K562 (cell line): Measurements from ENCODE around the gene RGS17. TPM values are rescaled to one million over a fixed set of nuclear protein-coding genes. Genes with fewer than 3 reads are reported as not detected.

ENCODE experiments used
- CEBPB ChIP-seq: fragments of 450-650 bp; IDR thresholded peaks from 2 replicates; pipeline ENCODE4 v1.6.1; 2016; ENCODE audit warnings: missing genetic modification characterization, missing compliant biosample characterization
- HDAC8 ChIP-seq: fragments of 450-650 bp; IDR thresholded peaks from 2 replicates; pipeline ENCODE4 v1.6.1; 2016; ENCODE audit warnings: mild to moderate bottlenecking, missing genetic modification characterization, moderate library complexity, missing compliant biosample characterization
- JUN ChIP-seq, 2 experiments: sonication (generic) in 1 of 2; formaldehyde crosslinking in 1 of 2; IDR thresholded peaks; 2 replicates each; pipeline versions ENCODE4 v1.6.1 to v1.8.0; 2012 to 2022; ENCODE audit warnings: borderline replicate concordance in 2 of 2, mild to moderate bottlenecking in 2 of 2, improper control_type of control experiment in 1 of 2, low read depth in 1 of 2, low read length in 1 of 2, missing genetic modification reagents in 1 of 2
- L3MBTL2 ChIP-seq: fragments of 450-650 bp; IDR thresholded peaks from 2 replicates; pipeline ENCODE4 v1.6.1; 2016; ENCODE audit warnings: mild to moderate bottlenecking, moderate library complexity
- MECOM ChIP-seq: fragments of 250-450 bp; sonication (Bioruptor Pico); IDR thresholded peaks from 2 replicates; pipeline ENCODE4 v1.8.0; 2022; ENCODE audit warnings: inconsistent platforms
- PHF21A ChIP-seq: fragments of 450-650 bp; IDR thresholded peaks from 2 replicates; pipeline ENCODE4 v1.6.1; 2017; ENCODE audit warnings: low read depth, borderline replicate concordance
- RAD51 ChIP-seq: fragments of 450-650 bp; IDR thresholded peaks from 2 replicates; pipeline ENCODE4 v1.7.1; 2016; ENCODE audit warnings: low read depth, mild to moderate bottlenecking, borderline replicate concordance
- SREBF1 ChIP-seq: fragments of 150-350 bp; IDR thresholded peaks from 2 replicates; pipeline ENCODE4 v1.6.1; 2014; ENCODE audit warnings: antibody characterized with exemption, low read depth, low read length, borderline replicate concordance
- TCFL5 ChIP-seq: fragments of 250-450 bp; sonication (Bioruptor Pico); conservative IDR thresholded peaks from 2 replicates; pipeline ENCODE4 v1.6.1; 2021; ENCODE audit warnings: mild to moderate bottlenecking, moderate library complexity, matching md5 sums
- ZNF444 ChIP-seq: fragments of 250-450 bp; sonication (Bioruptor Pico); IDR thresholded peaks from 2 replicates; pipeline ENCODE4 v1.4.0; 2020; ENCODE audit warnings: mild to moderate bottlenecking, moderate library complexity
- ZNF76 ChIP-seq: fragments of 250-450 bp; sonication (Bioruptor Pico); IDR thresholded peaks from 2 replicates; pipeline ENCODE4 v1.4.0; 2020; ENCODE audit warnings: mild to moderate bottlenecking, moderate library complexity, borderline replicate concordance
- ZSCAN29 ChIP-seq: fragments of 450-650 bp; IDR thresholded peaks from 2 replicates; pipeline ENCODE4 v1.6.1; 2017
- polyA plus RNA-seq, 8 experiments: library from polyadenylated mRNA; depleted of rRNA in 4 of 8; stranded (reverse) in 5 of 8; unstranded in 3 of 8; fragments of >200 nt; fragmentation: Nextera tagmentation in 2 of 8; fragmentation: Illumina TruSeq in 1 of 8; extraction: Ambion mirVana in 2 of 8; extraction: Trizol in 1 of 8; gene quantifications; 2 replicates each; pipeline versions ENCODE4 v1.2.1 to v1.2.3, GENCODE V29; 2011 to 2014; ENCODE audit warnings: inconsistent platforms in 1 of 8, missing spikeins in 1 of 8
- total RNA-seq, 7 experiments: library from RNA; depleted of rRNA in 6 of 7; stranded (reverse); fragments of >200 nt in 6 of 7; fragmentation: Illumina TruSeq in 2 of 7; extraction: Trizol in 2 of 7; gene quantifications; 2 replicates each; pipeline versions ENCODE4 v1.2.1 to v1.2.3, GENCODE V29; 2011 to 2021; ENCODE audit warnings: low replicate concordance in 1 of 7
- TF ChIP-seq, protein P1 (sequence below): sonication (generic); formaldehyde crosslinking; IDR thresholded peaks from 2 replicates; pipeline ENCODE4 v1.8.0; 2023; ENCODE audit warnings: mild to moderate bottlenecking, missing genetic modification reagents
- TF ChIP-seq, protein P2 (sequence below): fragments of 250-450 bp; sonication (Bioruptor Pico); IDR thresholded peaks from 2 replicates; pipeline ENCODE4 v1.4.0; 2020; ENCODE audit warnings: mild to moderate bottlenecking, moderate library complexity
- TF ChIP-seq, protein P3 (sequence below): sonication (generic); formaldehyde crosslinking; IDR thresholded peaks from 2 replicates; pipeline ENCODE4 v1.5.0; 2020; ENCODE audit warnings: missing genetic modification reagents
- TF ChIP-seq, protein P4 (sequence below): sonication (generic); formaldehyde crosslinking; IDR thresholded peaks from 2 replicates; pipeline ENCODE4 v1.8.0; 2022; ENCODE audit warnings: mild to moderate bottlenecking, missing genetic modification reagents, borderline replicate concordance

Gene RGS17
- total and polyA plus RNA-seq, 9 of the 15 experiments (the other 6 are each of a cell fraction or from before 2014, with no cell fraction given), result 0.01 to 0.14 (median 0.08) TPM; not detected in 6

DNA sequence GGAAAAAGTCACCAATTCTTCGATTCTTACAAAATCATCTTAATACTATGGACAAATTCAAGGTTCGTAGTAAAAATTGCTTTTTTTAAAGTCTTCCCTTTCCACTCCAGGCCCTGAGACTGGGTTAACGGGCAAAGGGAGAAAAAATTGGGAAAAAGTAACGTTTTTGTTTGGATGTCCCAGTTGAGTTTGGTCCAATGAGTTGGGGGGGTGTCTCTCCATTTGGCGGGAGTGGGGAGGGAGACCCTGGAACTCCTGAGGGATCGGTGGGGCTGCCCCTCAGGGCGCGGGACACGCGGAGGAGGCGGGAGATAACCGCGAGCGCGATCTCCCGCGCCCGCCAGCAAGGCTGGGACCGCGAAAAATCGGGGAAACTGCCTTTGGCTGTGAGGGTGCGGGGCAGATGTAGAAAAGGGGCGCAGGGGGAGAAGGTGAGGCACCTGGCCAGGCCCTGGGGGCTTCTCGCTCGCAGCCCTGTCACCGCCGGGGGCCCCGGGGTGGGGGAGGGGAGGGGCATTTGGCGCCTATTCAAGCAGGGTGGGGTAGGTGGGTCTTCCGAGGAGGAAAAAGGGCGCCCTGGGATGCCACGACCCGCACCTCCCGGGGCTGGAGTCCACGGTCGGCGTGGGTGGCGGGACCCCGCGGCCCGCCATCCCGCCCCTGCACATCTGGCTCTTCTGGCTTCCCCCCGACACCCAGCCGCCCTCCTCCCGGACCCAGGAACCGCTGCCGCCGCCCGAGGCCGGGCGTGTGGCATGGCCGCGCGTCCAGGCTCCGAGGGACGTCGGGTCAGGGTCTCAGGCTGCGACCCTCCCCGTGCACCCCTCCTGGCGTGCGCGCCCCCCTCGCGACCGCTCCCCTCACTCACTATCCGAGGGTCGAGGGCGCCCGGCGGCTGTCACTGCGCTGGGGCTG is 148.8 kb downstream of the RGS17 start (continued):
- no peak for TF ChIP-seq ZNF444
- TF ChIP-seq PHF21A, result no peak
- TF ChIP-seq SREBF1, result no peak
- TF ChIP-seq RAD51, result no peak
- TF ChIP-seq, protein P1, sequence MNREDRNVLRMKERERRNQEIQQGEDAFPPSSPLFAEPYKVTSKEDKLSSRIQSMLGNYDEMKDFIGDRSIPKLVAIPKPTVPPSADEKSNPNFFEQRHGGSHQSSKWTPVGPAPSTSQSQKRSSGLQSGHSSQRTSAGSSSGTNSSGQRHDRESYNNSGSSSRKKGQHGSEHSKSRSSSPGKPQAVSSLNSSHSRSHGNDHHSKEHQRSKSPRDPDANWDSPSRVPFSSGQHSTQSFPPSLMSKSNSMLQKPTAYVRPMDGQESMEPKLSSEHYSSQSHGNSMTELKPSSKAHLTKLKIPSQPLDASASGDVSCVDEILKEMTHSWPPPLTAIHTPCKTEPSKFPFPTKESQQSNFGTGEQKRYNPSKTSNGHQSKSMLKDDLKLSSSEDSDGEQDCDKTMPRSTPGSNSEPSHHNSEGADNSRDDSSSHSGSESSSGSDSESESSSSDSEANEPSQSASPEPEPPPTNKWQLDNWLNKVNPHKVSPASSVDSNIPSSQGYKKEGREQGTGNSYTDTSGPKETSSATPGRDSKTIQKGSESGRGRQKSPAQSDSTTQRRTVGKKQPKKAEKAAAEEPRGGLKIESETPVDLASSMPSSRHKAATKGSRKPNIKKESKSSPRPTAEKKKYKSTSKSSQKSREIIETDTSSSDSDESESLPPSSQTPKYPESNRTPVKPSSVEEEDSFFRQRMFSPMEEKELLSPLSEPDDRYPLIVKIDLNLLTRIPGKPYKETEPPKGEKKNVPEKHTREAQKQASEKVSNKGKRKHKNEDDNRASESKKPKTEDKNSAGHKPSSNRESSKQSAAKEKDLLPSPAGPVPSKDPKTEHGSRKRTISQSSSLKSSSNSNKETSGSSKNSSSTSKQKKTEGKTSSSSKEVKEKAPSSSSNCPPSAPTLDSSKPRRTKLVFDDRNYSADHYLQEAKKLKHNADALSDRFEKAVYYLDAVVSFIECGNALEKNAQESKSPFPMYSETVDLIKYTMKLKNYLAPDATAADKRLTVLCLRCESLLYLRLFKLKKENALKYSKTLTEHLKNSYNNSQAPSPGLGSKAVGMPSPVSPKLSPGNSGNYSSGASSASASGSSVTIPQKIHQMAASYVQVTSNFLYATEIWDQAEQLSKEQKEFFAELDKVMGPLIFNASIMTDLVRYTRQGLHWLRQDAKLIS (CRISPR knock-in tag), result peak; percentile 81
- TF ChIP-seq HDAC8 (tag), result no peak
- TF ChIP-seq, protein P2, sequence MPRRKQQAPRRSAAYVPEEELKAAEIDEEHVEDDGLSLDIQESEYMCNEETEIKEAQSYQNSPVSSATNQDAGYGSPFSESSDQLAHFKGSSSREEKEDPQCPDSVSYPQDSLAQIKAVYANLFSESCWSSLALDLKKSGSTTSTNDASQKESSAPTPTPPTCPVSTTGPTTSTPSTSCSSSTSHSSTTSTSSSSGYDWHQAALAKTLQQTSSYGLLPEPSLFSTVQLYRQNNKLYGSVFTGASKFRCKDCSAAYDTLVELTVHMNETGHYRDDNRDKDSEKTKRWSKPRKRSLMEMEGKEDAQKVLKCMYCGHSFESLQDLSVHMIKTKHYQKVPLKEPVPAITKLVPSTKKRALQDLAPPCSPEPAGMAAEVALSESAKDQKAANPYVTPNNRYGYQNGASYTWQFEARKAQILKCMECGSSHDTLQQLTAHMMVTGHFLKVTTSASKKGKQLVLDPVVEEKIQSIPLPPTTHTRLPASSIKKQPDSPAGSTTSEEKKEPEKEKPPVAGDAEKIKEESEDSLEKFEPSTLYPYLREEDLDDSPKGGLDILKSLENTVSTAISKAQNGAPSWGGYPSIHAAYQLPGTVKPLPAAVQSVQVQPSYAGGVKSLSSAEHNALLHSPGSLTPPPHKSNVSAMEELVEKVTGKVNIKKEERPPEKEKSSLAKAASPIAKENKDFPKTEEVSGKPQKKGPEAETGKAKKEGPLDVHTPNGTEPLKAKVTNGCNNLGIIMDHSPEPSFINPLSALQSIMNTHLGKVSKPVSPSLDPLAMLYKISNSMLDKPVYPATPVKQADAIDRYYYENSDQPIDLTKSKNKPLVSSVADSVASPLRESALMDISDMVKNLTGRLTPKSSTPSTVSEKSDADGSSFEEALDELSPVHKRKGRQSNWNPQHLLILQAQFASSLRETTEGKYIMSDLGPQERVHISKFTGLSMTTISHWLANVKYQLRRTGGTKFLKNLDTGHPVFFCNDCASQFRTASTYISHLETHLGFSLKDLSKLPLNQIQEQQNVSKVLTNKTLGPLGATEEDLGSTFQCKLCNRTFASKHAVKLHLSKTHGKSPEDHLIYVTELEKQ (CRISPR knock-in tag), result no peak
- no peak for TF ChIP-seq MECOM
- TF ChIP-seq TCFL5 (CRISPR knock-in tag), result no peak
- TF ChIP-seq CEBPB, result no peak
- TF ChIP-seq JUN (IDR thresholded peaks at IDR 0.05; ENCODE audit: borderline replicate concordance, low read depth, low read length), result no peak
- TF ChIP-seq JUN (CRISPR knock-in tag; IDR thresholded peaks at IDR 0.05; ENCODE audit: borderline replicate concordance), result no peak
- 0 out of 2 replicates have a peak, but pooled peaks have one; percentile 10 for TF ChIP-seq L3MBTL2
- no peak for TF ChIP-seq ZNF76 (CRISPR knock-in tag)
- TF ChIP-seq, protein P3, sequence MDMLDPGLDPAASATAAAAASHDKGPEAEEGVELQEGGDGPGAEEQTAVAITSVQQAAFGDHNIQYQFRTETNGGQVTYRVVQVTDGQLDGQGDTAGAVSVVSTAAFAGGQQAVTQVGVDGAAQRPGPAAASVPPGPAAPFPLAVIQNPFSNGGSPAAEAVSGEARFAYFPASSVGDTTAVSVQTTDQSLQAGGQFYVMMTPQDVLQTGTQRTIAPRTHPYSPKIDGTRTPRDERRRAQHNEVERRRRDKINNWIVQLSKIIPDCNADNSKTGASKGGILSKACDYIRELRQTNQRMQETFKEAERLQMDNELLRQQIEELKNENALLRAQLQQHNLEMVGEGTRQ (CRISPR knock-in tag), result no peak
- TF ChIP-seq, protein P4, sequence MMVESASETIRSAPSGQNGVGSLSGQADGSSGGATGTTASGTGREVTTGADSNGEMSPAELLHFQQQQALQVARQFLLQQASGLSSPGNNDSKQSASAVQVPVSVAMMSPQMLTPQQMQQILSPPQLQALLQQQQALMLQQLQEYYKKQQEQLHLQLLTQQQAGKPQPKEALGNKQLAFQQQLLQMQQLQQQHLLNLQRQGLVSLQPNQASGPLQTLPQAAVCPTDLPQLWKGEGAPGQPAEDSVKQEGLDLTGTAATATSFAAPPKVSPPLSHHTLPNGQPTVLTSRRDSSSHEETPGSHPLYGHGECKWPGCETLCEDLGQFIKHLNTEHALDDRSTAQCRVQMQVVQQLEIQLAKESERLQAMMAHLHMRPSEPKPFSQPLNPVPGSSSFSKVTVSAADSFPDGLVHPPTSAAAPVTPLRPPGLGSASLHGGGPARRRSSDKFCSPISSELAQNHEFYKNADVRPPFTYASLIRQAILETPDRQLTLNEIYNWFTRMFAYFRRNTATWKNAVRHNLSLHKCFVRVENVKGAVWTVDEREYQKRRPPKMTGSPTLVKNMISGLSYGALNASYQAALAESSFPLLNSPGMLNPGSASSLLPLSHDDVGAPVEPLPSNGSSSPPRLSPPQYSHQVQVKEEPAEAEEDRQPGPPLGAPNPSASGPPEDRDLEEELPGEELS, result no peak; the same call in 1 of the 2 replicates
- TF ChIP-seq ZSCAN29, result 0 out of 2 replicates have a peak, but pooled peaks have one; percentile 18
